HL-60 (cell line): ENCODE results near the gene OVOL1.

Source experiments
- CTCF ChIP-seq: IDR thresholded peaks from one replicate; pipeline ENCODE4 v1.5.1; 2011; ENCODE audit warnings: low read length, control low read depth, inconsistent platforms; ENCODE audit not compliant: insufficient read depth
- GABPA ChIP-seq: IDR thresholded peaks from 2 replicates; pipeline ENCODE4 v1.6.1; 2012; ENCODE audit warnings: low read depth

GRCh38 chr11:65741185-65741584 lies 45.7 kb upstream of the OVOL1 start:
- TF ChIP-seq CTCF (no peak), GABPA (no peak)
